ENCODE measurements around the gene EIF4ENIF1. TPM values are rescaled to one million over a fixed set of nuclear protein-coding genes. Genes with fewer than 3 reads are reported as not detected.
"Not testable (repeated sequence)": the region's sequence is repeated elsewhere in the genome, so short reads cannot be mapped to it uniquely, and the experiment has no call there.

Gene EIF4ENIF1
- polyA plus RNA-seq, 1 of the 3 experiments (the other 2 are of a cell fraction), result 18.4 TPM

DNA sequence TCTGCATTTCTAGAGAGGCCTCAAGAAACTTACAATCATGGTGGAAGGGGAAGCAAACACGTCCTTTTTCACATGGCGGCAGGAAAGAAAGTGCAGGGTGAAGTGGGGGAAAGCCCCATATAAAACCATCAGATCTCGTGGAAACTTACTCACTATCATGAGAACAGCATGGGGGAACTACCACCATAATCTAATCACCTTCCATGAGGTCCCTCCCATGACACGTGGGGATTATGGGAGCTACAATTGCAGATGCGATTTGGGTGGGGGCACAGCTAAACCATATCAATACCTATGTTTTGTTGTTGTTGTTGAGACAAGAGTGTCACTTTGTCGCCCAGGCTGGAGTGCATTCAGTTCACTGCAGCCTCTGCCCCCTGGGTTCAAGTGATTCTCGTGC is 36.6 kb upstream of the EIF4ENIF1 start:
- Histone ChIP-seq H3K79me2 (ENCODE audit: insufficient read depth) (peaks cover 26% of the 10 kb centered on the region), H2AFZ (ENCODE audit: low read depth) (no peak overlapping the region), H3K36me3 (replicated peaks in 1 of 2; ENCODE audit: control insufficient read depth in 1 of 2, insufficient read depth in 2 of 2, low read length in 1 of 2) (peaks cover 0 to 5% of the 10 kb centered on the region in 2 experiments), H4K20me1 (ENCODE audit: insufficient read depth) (no peaks in the 10 kb centered on the region), H3K4me1 (ENCODE audit: control insufficient read depth in 1 of 2, insufficient read depth in 2 of 2, low read depth in 1 of 2, low read length in 1 of 2) (no peaks in the 10 kb centered on the region), H3K4me2 (no peak overlapping the region), H3K4me3 (ENCODE audit: low read depth in 2 of 2, low read length in 1 of 2) (no peak overlapping the region), H3K27ac (ENCODE audit: low read depth in 2 of 2, low read length in 1 of 2) (no peak overlapping the region), H3K9me3 (no peaks in the 10 kb centered on the region), H3K9me2 (no peaks in the 10 kb centered on the region), H3K27me3 (ENCODE audit: insufficient read depth) (no peaks in the 10 kb centered on the region), H3F3A (replicated peaks; ENCODE audit: insufficient read depth) (peaks cover 17% of the 10 kb centered on the region), H3K9ac (no peak overlapping the region)
- no peak for TF ChIP-seq SMC3 (IDR thresholded peaks at IDR 0.05; ENCODE audit: low read depth, low read length)
- TF ChIP-seq, protein P1, sequence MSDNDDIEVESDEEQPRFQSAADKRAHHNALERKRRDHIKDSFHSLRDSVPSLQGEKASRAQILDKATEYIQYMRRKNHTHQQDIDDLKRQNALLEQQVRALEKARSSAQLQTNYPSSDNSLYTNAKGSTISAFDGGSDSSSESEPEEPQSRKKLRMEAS (IDR thresholded peaks at IDR 0.05; ENCODE audit: low read depth), result no peak
- TF ChIP-seq CHD2 (IDR thresholded peaks at IDR 0.05; ENCODE audit: low read length, partially characterized antibody), result no peak
- TF ChIP-seq NRF1 (IDR thresholded peaks at IDR 0.05; ENCODE audit: low read depth, low read length), result no peak
- TF ChIP-seq RAD21 (IDR thresholded peaks at IDR 0.05; ENCODE audit: low read length), result no peak
- no peak for TF ChIP-seq NFIC (IDR thresholded peaks at IDR 0.05; ENCODE audit: borderline replicate concordance)
- TF ChIP-seq, protein P2, sequence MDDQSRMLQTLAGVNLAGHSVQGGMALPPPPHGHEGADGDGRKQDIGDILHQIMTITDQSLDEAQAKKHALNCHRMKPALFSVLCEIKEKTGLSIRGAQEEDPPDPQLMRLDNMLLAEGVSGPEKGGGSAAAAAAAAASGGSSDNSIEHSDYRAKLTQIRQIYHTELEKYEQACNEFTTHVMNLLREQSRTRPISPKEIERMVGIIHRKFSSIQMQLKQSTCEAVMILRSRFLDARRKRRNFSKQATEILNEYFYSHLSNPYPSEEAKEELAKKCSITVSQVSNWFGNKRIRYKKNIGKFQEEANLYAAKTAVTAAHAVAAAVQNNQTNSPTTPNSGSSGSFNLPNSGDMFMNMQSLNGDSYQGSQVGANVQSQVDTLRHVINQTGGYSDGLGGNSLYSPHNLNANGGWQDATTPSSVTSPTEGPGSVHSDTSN (IDR thresholded peaks at IDR 0.05), result no peak
- TF ChIP-seq, protein P3, sequence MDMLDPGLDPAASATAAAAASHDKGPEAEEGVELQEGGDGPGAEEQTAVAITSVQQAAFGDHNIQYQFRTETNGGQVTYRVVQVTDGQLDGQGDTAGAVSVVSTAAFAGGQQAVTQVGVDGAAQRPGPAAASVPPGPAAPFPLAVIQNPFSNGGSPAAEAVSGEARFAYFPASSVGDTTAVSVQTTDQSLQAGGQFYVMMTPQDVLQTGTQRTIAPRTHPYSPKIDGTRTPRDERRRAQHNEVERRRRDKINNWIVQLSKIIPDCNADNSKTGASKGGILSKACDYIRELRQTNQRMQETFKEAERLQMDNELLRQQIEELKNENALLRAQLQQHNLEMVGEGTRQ (IDR thresholded peaks at IDR 0.05; ENCODE audit: borderline replicate concordance, low read depth, low read length), result no peak
- TF ChIP-seq POLR2AphosphoS5 (IDR thresholded peaks at IDR 0.05; ENCODE audit: low read depth, low read length), result no peak
- TF ChIP-seq RCOR1 (IDR thresholded peaks at IDR 0.05; ENCODE audit: low read length), result no peak
- TF ChIP-seq, protein P4, sequence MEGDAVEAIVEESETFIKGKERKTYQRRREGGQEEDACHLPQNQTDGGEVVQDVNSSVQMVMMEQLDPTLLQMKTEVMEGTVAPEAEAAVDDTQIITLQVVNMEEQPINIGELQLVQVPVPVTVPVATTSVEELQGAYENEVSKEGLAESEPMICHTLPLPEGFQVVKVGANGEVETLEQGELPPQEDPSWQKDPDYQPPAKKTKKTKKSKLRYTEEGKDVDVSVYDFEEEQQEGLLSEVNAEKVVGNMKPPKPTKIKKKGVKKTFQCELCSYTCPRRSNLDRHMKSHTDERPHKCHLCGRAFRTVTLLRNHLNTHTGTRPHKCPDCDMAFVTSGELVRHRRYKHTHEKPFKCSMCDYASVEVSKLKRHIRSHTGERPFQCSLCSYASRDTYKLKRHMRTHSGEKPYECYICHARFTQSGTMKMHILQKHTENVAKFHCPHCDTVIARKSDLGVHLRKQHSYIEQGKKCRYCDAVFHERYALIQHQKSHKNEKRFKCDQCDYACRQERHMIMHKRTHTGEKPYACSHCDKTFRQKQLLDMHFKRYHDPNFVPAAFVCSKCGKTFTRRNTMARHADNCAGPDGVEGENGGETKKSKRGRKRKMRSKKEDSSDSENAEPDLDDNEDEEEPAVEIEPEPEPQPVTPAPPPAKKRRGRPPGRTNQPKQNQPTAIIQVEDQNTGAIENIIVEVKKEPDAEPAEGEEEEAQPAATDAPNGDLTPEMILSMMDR (IDR thresholded peaks at IDR 0.05), result no peak
- TF ChIP-seq JUND (IDR thresholded peaks at IDR 0.05), result no peak
- 96% methylated on average over 7 of the region's 7 CpGs for WGBS (ENCODE audit: low lambda C conversion rate)
- CTCF ChIA-PET, result no interaction called here
- POLR2A ChIA-PET, result no interaction called here
- DNase-seq, result no peak

DNA sequence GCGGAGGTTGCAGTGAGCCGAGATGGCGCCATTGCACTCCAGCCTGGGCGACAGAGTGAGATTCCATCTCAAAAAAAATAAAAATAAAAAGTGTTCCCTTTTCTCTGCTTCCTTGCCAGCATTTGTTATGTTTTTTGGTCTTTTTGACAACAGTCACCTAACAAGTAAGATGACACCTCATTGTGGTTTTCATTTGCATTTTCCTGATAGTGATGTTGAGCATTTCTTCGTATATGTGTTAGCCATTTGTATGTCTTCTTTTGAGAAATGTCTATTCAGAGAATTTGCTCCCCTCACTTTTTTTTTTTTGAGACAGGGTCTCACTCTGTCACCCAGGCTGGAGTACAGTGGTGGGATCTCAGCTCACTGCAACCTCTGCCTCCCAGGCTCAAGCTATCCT is 34.5 kb upstream of the EIF4ENIF1 start:
- H3K27me3 ChIP-seq (ENCODE audit: insufficient read depth); CTCF ChIA-PET; H3K4me3 ChIP-seq (ENCODE audit: low read depth in 2 of 2, low read length in 1 of 2); H3K4me1 ChIP-seq (ENCODE audit: control insufficient read depth in 1 of 2, insufficient read depth in 2 of 2, low read depth in 1 of 2, low read length in 1 of 2); DNase-seq; H3K4me2 ChIP-seq; H4K20me1 ChIP-seq (ENCODE audit: insufficient read depth); H3K36me3 ChIP-seq (replicated peaks in 1 of 2; ENCODE audit: control insufficient read depth in 1 of 2, insufficient read depth in 2 of 2, low read length in 1 of 2); H3K9me2 ChIP-seq; H3K27ac ChIP-seq (ENCODE audit: low read depth in 2 of 2, low read length in 1 of 2); H2AFZ ChIP-seq (ENCODE audit: low read depth); H3K9ac ChIP-seq; H3K9me3 ChIP-seq; H3F3A ChIP-seq (replicated peaks; ENCODE audit: insufficient read depth); POLR2A ChIA-PET: not testable (repeated sequence)
- WGBS (ENCODE audit: low lambda C conversion rate), result 99% methylated on average over 5 of the region's 5 CpGs
- H3K79me2 ChIP-seq (ENCODE audit: insufficient read depth), result peaks cover 27% of the 10 kb centered on the region

Measured in SK-N-SH (cell line).